Measurements from ENCODE around the gene MDH2. TPM values are rescaled to one million over a fixed set of nuclear protein-coding genes. Genes with fewer than 3 reads are reported as not detected.
"Not testable (repeated sequence)": the region's sequence is repeated elsewhere in the genome, so short reads cannot be mapped to it uniquely, and the experiment has no call there.

MDH2 gene
- total RNA-seq, 4 donors from 2014 or later, result 92.5 to 160 (median 131) TPM

DNA sequence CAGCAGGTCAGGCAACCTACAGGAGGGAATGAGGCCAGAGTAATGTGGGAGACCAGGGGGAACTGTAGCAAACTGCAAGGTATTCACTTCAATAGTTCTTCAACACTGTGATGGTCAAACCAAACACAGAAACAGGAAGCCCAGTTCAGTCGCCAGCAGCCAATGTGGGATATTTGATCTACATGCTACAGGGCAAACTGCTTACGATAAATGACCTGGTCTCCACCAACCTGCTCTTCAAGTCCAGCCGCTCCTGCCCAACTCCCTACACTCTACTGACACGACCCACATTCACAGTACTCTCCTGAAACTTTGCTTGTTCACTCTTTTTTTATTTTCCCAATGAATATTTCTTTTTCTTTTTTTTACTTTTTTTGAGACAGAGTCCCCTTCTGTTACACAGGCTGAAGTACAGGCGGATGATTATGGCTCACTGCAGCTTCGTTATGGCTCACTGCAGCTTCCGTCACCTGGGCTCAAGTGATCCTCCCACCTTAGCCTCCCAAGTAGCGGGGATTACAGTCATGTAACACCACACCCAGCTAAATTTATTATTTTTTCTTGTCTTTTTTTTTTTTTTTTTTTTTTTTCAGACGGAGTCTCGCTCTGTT, 42.1 kb downstream of the MDH2 start:
- Histone ChIP-seq H3K9me3 (no peaks in the 10 kb centered on the region), H3K4me1 (peaks cover 0 to 55% (median 0%) of the 10 kb centered on the region in 3 donors), H3K4me3 (no peak overlapping the region), H3K36me3 (no peaks in the 10 kb centered on the region), H3K27me3 (peaks cover 0 to 4% (median 0%) of the 10 kb centered on the region in 4 donors), H3K27ac (peak overlapping the region; percentile 47 to 86 (median 70))
- intact Hi-C loops (cut with DNase I), result no loop called here
- no peak for DNase-seq
- TF ChIP-seq POLR2A (IDR thresholded peaks at IDR 0.05), result no peak
- TF ChIP-seq, protein P1, sequence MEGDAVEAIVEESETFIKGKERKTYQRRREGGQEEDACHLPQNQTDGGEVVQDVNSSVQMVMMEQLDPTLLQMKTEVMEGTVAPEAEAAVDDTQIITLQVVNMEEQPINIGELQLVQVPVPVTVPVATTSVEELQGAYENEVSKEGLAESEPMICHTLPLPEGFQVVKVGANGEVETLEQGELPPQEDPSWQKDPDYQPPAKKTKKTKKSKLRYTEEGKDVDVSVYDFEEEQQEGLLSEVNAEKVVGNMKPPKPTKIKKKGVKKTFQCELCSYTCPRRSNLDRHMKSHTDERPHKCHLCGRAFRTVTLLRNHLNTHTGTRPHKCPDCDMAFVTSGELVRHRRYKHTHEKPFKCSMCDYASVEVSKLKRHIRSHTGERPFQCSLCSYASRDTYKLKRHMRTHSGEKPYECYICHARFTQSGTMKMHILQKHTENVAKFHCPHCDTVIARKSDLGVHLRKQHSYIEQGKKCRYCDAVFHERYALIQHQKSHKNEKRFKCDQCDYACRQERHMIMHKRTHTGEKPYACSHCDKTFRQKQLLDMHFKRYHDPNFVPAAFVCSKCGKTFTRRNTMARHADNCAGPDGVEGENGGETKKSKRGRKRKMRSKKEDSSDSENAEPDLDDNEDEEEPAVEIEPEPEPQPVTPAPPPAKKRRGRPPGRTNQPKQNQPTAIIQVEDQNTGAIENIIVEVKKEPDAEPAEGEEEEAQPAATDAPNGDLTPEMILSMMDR (IDR thresholded peaks at IDR 0.05), result no peak
- WGBS, 2 donors, result 52% methylated on average over 10 of the region's 10 CpGs

DNA sequence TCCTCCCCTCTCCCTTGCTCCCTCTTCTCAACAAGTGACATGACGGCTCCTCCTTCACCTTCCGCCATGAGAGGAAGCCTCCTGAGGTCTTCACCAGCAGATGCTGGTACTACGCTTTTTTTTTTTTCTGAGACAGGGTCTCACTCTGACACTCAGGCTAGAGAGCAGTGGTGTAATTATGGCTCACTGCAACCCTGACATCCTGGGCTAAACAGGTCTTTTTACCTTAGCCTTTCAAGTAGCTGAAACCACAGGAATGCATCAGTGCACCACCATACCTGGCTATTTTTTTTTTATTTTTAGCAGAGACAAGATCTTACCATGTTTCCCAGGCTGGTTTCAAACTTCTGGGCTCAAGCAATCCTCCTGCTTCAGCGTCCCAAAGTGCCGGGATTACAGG, 43.6 kb downstream of the MDH2 start:
- TF ChIP-seq, protein P1 (IDR thresholded peaks at IDR 0.05), result no peak
- TF ChIP-seq POLR2A (IDR thresholded peaks at IDR 0.05), result no peak
- WGBS, 2 donors, result 84 to 91% methylated on average over 5 of the region's 5 CpGs

GRCh38 chr7:76093531-76093930, 45.6 kb downstream of the MDH2 start:
- H3K4me3 ChIP-seq; H3K36me3 ChIP-seq; DNase-seq; H3K9me3 ChIP-seq; H3K27me3 ChIP-seq; H3K27ac ChIP-seq; intact Hi-C loops (cut with DNase I): not testable (repeated sequence)
- WGBS, 2 donors, result 78 to 91% methylated on average over 3 to 4 of the region's 5 CpGs
- H3K4me1 ChIP-seq, result peaks cover 0 to 32% (median 0%) of the 10 kb centered on the region in 3 donors

More for the DNA sequence above, 43.6 kb downstream of the MDH2 start:
- H3K27me3 ChIP-seq, result peaks cover 0 to 4% (median 0%) of the 10 kb centered on the region in 4 donors
- DNase-seq, result no peak
- no peak overlapping the region for H3K4me3 ChIP-seq
- no peak overlapping the region for H3K27ac ChIP-seq
- intact Hi-C loops (cut with DNase I), result no loop called here
- no peaks in the 10 kb centered on the region for H3K36me3 ChIP-seq
- peaks cover 0 to 44% (median 0%) of the 10 kb centered on the region in 3 donors for H3K4me1 ChIP-seq
- no peaks in the 10 kb centered on the region for H3K9me3 ChIP-seq

GRCh38 chr7:76094326-76094725, 46.4 kb downstream of the MDH2 start:
- H3K27ac ChIP-seq; DNase-seq; intact Hi-C loops (cut with DNase I); H3K9me3 ChIP-seq; H3K4me3 ChIP-seq; H3K36me3 ChIP-seq; H3K27me3 ChIP-seq: not testable (repeated sequence)
- 82 to 83% methylated on average over 2 to 4 of the region's 5 CpGs for WGBS, 2 donors
- H3K4me1 ChIP-seq, result peaks cover 0 to 31% (median 0%) of the 10 kb centered on the region in 3 donors

- Histone ChIP-seq H3K36me3 (no peaks in the 10 kb centered on the region), H3K27me3 (peaks cover 0 to under 1% (median 0%) of the 10 kb centered on the region in 4 donors), H3K9me3 (no peaks in the 10 kb centered on the region), H3K4me3 (no peak overlapping the region), H3K27ac (no peak overlapping the region), H3K4me1 (peaks cover 0 to 23% (median 0%) of the 10 kb centered on the region in 3 donors)
- WGBS, 2 donors, result 80 to 87% methylated on average over 3 of the region's 3 CpGs
- TF ChIP-seq, protein P1 (IDR thresholded peaks at IDR 0.05), result no peak
- no peak for TF ChIP-seq POLR2A (IDR thresholded peaks at IDR 0.05)
- intact Hi-C loops (cut with DNase I), result no loop called here
- no peak for DNase-seq
These were observed 48.0 kb downstream of the MDH2 start for GRCh38 chr7:76095908-76096307.

- H3K36me3 ChIP-seq; H3K9me3 ChIP-seq; H3K4me3 ChIP-seq; DNase-seq; H3K27me3 ChIP-seq; H3K27ac ChIP-seq; intact Hi-C loops (cut with DNase I): not testable (repeated sequence)
- peaks cover 0 to 39% (median 0%) of the 10 kb centered on the region in 3 donors for H3K4me1 ChIP-seq
- 58 to 78% methylated on average over 12 of the region's 12 CpGs for WGBS, 2 donors
These were observed 54.0 kb downstream of the MDH2 start for GRCh38 chr7:76101693-76102437.

- H3K27me3 ChIP-seq; H3K36me3 ChIP-seq; H3K9me3 ChIP-seq; H3K27ac ChIP-seq; intact Hi-C loops (cut with DNase I); DNase-seq; H3K4me3 ChIP-seq: not testable (repeated sequence)
- H3K4me1 ChIP-seq, result peaks cover 0 to 49% (median 8%) of the 10 kb centered on the region in 3 donors
- WGBS, 2 donors, result 90% methylated on average over 2 of the region's 2 CpGs
These were observed 55.9 kb downstream of the MDH2 start for GRCh38 chr7:76103788-76104187.

- peak overlapping the region in 3 of 4 donors; percentile 71 to 81 (median 77) for H3K27ac ChIP-seq
- H3K27me3 ChIP-seq; H3K4me3 ChIP-seq; H3K36me3 ChIP-seq; DNase-seq; intact Hi-C loops (cut with DNase I); H3K9me3 ChIP-seq: not testable (repeated sequence)
- WGBS, 2 donors, result 60 to 71% methylated on average over 6 of the region's 6 CpGs
- H3K4me1 ChIP-seq, result peaks cover 0 to 46% (median 8%) of the 10 kb centered on the region in 3 donors
These were observed 58.2 kb downstream of the MDH2 start for GRCh38 chr7:76106130-76106529.

Data from esophagus squamous epithelium (tissue), 5 donors.